AG04450 (cell line): ENCODE results near the gene MICAL2. TPM values are rescaled to one million over a fixed set of nuclear protein-coding genes. Genes with fewer than 3 reads are reported as not detected.
A peak's percentile ranks its signal among the peaks of the same experiment; 100 is the strongest.

Source experiments
- CTCF ChIA-PET: fragments of 300-600, 350-600 bp; formaldehyde crosslinking; extraction: SDS; loops from one replicate; lab custom pipeline; 2022; ENCODE audit warnings: antibody characterized with exemption, inconsistent platforms; lab: Charles Lee
- POLR2A ChIA-PET: fragments of 350-600 bp; formaldehyde crosslinking; extraction: SDS; loops from one replicate; lab custom pipeline; 2021; ENCODE audit warnings: antibody characterized with exemption, inconsistent platforms; lab: Yijun Ruan, JAX
- DNase-seq: peaks from one replicate; pipeline ENCODE4 v3.0.0-alpha.2; 2011; ENCODE audit warnings: low read depth, low spot score
- H3K27ac ChIP-seq: one replicate; pipeline ENCODE4 v1.5.1; 2012; ENCODE audit warnings: low read depth, low read length, control low read depth
- H3K27me3 ChIP-seq: one replicate; pipeline ENCODE4 v1.6.0; 2012; ENCODE audit warnings: low read length; ENCODE audit not compliant: control insufficient read depth, insufficient read depth
- H3K4me3 ChIP-seq: 2 replicates; pipeline ENCODE4 v1.5.1; 2011; ENCODE audit warnings: mild to moderate bottlenecking, low read depth, low read length, control low read depth
- H3K9me3 ChIP-seq: 2 replicates; pipeline ENCODE4 v1.5.1; 2012; ENCODE audit warnings: low read length; ENCODE audit not compliant: control insufficient read depth, insufficient read depth
- polyA plus RNA-seq: library from polyadenylated mRNA; depleted of rRNA; stranded (reverse); fragments of >200 nt; gene quantifications from 2 replicates; pipeline ENCODE4 v1.2.3, GENCODE V29; 2011
- TF ChIP-seq, protein P1 (sequence below): IDR thresholded peaks from 2 replicates; pipeline ENCODE4 v1.5.1; 2011; ENCODE audit warnings: low read depth, low read length, control low read depth, inconsistent platforms

The MICAL2 gene
- polyA plus RNA-seq, 1 experiment = 171 TPM

DNA sequence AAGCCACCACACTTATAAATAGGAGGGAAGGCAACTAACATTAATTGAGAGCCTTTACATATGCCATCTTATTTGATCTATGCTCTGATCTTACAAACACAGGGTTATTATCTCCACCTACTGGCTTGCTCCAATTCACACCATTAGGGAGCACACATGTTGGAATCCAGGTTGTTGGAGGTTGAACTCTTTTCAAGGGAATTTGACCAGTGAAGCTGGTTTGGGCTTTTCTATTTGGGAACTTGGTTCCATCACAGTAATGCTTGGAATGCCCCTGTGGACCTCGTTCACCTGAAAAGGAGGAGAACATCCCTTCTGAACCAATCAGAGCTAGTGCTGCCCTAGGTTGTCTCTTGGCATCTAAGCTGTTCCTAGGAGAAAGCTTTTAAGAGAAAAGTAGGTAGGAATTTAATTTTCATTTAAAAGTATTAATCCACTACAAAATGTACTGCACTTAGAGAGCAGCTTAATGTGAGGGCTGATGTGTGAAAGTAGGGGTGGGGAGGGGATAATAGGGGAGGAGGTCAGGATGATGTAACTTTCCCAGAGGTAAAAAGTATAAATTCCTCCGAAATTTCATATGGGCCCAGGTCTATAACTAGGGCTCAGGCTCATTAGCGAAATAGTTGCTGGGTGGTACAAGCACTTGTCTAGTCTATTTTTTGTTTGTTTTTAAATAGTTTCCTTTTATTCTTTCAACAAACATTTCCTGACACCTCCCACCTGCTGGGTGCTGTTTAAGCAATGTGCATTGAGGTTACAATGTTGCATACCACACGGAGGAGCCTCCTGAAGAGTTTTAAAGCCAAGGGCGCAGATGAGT, 7.6 kb upstream of the MICAL2 start:
- Histone ChIP-seq H3K27ac (no peak overlapping the region), H3K27me3 (no peaks in the 10 kb centered on the region), H3K9me3 (no peaks in the 10 kb centered on the region), H3K4me3 (no peak overlapping the region)
- DNase-seq = no peak
- ChIA-PET CTCF (interaction anchor here (1.0 to 1.6 kb wide), 4 partner anchors 10 to 179 kb away, joined by 3 to 4 read pairs (median 4); no protein-coding TSS in a partner anchor), POLR2A (interaction anchor here (0.7 kb wide), 1 partner anchor 183 kb away, joined by 5 read pairs; no protein-coding TSS in a partner anchor)
- TF ChIP-seq, protein P1, sequence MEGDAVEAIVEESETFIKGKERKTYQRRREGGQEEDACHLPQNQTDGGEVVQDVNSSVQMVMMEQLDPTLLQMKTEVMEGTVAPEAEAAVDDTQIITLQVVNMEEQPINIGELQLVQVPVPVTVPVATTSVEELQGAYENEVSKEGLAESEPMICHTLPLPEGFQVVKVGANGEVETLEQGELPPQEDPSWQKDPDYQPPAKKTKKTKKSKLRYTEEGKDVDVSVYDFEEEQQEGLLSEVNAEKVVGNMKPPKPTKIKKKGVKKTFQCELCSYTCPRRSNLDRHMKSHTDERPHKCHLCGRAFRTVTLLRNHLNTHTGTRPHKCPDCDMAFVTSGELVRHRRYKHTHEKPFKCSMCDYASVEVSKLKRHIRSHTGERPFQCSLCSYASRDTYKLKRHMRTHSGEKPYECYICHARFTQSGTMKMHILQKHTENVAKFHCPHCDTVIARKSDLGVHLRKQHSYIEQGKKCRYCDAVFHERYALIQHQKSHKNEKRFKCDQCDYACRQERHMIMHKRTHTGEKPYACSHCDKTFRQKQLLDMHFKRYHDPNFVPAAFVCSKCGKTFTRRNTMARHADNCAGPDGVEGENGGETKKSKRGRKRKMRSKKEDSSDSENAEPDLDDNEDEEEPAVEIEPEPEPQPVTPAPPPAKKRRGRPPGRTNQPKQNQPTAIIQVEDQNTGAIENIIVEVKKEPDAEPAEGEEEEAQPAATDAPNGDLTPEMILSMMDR = 0 out of 2 replicates have a peak, but pooled peaks have one; percentile 12

DNA sequence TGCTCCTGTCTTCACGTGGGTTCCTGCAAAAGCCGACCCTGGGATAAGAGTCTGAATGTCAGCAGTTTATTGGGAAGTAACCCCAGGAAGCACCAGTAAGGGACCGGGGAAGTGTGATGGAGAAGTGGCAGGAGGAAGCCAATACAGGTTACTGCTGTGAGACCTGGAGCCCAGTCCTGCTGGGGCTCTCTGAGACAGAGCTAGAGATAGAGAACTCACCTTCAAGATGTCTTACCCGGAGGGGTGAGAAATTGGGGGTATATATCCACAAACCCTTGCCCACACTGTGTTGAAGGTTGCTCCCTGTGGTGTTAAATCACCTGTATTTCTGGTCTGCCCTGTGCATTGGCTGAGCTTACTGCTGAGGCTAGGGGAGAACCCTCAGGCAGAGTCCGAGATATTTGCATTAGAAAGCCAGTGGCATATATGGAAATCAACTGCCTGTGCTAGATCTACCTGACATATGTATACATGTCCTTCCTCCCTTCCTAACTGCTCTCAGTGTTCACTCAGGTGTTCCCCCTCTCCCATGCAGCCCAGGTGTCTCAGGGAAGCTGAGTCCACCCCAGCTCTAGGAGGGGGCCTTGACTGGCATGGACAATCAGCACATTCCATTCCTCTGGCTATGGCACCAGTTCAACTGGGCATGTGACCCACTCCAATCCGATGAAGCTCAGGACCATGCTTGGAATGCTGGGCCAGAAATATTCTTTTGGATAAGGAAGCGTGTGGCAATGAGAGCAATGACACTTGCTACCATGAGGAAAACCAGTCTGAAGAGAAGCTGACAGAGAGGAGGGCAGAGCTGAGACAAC, 6.8 kb upstream of the MICAL2 start:
- DNase-seq = no peak
- Histone ChIP-seq H3K27me3 (no peaks in the 10 kb centered on the region), H3K4me3 (no peak overlapping the region), H3K27ac (no peak overlapping the region), H3K9me3 (no peaks in the 10 kb centered on the region)
- ChIA-PET CTCF (interaction anchor here (1.0 to 1.6 kb wide), 2 partner anchors 134 to 178 kb away, joined by 3 to 4 read pairs; no protein-coding TSS in a partner anchor), POLR2A (no interaction called here)
- TF ChIP-seq, protein P1 = no peak

DNA sequence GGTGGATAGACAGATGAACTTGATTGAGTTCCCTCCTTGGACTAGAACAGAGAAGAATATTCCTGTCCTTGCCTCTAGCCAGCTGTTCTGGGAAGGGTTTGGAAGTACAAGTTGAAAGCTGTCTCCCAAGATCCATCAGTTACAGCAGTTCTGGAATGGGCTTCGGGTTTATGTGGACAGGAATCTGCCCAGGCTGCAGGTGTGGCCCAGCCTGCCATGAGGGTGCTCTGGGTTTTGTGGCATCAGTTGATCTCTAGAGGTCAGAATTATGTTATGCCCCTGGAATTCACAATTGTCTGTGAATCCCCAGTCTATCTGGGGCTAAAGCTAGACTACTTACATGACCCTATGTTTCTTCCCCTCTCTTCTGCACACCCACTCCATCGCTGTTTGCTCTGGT, 4.9 kb upstream of the MICAL2 start:
- POLR2A ChIA-PET = no interaction called here
- Histone ChIP-seq H3K4me3 (no peak overlapping the region), H3K27me3 (no peaks in the 10 kb centered on the region), H3K9me3 (no peaks in the 10 kb centered on the region), H3K27ac (no peak overlapping the region)
- TF ChIP-seq, protein P1 = no peak
- CTCF ChIA-PET = no interaction called here
- DNase-seq = no peak

DNA sequence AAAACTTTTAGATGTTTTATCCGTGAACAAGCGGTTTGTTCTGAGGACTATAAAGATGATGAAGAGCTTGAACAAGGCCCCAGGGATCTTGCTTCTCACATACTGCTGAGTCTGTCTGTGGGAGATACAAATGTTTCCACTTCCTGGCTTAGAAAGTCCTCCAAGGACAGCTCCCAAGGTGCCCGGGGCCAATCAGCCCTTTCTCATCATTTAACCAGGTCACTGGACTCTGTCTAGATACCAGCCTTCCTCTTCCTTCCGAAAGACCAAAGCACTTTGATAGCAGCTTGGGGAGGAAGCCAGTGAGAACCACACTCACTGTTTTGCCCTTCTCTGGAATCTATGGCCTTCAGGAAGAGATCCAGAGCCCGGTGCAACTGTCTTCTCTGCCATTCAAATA, 4.3 kb upstream of the MICAL2 start:
- DNase-seq = no peak
- no peak overlapping the region for H3K4me3 ChIP-seq
- POLR2A ChIA-PET = no interaction called here
- TF ChIP-seq, protein P1 = no peak
- no peaks in the 10 kb centered on the region; the same call in 1 of the 2 replicates for H3K9me3 ChIP-seq
- no peaks in the 10 kb centered on the region for H3K27me3 ChIP-seq
- CTCF ChIA-PET = no interaction called here
- no peak overlapping the region for H3K27ac ChIP-seq

DNA sequence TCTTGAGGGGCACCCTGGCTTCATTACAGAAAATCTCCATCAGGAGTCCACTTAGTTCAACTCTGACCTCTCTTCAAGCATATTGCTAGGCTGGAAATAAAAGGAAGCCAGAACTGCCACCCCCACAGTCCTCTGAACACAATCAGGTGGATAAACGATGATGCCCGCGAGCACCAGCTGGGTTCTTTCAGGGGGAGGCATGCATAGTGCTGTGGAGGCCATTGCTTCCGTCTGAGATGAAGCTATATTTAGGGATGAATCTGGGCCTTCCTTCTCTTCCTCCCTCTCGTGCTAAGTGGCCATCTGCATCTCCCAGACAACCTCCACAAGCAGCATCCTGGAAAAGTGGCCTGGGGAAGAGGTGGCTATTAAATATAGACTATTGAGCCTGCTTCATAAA, 3.9 kb upstream of the MICAL2 start:
- Histone ChIP-seq H3K9me3 (no peaks in the 10 kb centered on the region; the same call in 1 of the 2 replicates), H3K27ac (no peak overlapping the region), H3K4me3 (no peak overlapping the region), H3K27me3 (no peaks in the 10 kb centered on the region)
- CTCF ChIA-PET = no interaction called here
- POLR2A ChIA-PET = no interaction called here
- TF ChIP-seq, protein P1 = no peak
- DNase-seq = no peak
